NK-92 (cell line): ENCODE data around the gene GSG1L.

Experiments
- DNase-seq: peaks from one replicate; lab custom pipeline; 2025; ENCODE audit not compliant: unreplicated experiment; lab: John Stamatoyannopoulos, UW

Gene GSG1L

DNA sequence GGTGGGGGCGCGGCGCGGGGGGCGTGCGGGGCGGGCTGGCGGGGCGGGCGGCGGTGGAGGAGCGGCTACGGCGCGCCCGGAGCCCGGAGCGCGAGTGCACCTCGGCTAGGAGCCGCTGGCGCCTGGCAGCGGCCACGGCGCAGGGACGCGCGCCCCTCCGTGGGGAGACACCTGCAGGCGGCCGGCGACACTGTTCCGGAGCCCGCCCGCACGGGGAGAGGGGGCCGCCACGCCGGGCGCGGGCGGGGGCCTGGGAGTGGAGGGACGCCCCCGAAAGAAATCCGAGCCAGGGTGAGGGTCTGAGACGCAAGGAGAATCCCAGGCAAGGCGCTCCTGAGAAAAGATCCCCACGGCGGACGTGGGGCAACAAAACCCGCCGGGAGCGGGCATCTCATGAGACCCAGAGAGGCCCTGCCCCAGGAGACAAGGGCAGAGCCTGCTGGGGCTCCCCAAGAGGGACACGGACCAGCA is at the start of gene GSG1L:
TSS of gene GSG1L (minus strand) at position 124 of the 471 bp plus-strand sequence. CDS start 290 bp downstream, outside the sequence.
- DNase-seq, result no peak

DNA sequence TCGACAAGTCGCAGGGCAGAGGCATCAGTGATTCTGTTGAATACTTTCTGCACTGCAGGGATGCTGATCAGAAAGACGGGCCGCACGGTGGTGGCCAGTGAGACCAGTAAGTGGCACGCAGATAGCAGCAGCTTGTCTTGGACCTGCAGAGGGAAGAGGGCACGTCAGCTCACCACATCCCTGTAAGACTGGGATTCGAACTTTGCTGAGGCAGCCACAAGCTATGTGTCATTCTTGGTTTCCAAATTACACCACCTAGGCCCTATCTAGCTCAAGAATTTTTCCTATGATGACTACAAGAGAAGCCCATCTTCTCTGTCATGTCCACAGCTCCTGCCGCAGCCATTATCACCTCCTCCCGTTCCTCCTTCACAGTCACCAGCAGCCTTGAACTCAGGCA is 49.4 kb upstream of the GSG1L start:
- no peak for DNase-seq

DNA sequence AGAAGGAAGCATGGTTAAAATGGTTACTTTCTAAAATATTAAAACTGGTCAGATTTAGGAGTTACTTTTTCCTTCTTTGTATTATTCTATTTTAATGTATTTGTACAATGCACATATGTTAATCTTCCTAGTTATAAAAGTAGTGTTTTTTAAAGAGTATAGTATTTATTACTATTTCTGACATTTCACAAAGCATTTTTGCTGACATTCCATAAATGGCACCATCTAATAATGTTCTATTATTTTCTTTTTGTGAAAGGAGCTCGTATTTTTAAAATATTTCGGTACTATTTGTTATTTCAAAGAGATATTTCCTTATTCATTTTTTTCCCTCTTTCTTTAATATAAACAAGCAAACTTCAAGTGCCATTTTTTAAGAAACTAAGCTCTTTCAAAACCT is 47.5 kb upstream of the GSG1L start:
- no peak for DNase-seq

DNA sequence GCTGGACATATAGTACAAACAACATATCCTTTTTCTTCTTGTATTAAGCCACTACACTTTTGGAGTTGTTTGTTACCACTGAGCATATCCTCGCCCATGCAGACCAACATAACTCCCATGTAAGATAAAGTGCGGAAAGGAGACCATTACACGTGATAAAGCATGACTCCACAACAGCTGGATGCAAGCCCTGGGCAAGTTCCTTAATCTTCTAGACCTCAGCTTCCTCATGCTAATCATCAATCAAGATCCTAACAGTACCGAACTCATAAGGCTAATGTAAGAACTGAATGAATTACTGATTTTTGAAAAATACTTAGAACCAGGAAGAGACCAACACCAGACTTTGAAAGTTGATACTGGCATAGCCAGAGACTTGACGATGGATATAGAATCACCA is 47.0 kb upstream of the GSG1L start:
- no peak for DNase-seq

DNA sequence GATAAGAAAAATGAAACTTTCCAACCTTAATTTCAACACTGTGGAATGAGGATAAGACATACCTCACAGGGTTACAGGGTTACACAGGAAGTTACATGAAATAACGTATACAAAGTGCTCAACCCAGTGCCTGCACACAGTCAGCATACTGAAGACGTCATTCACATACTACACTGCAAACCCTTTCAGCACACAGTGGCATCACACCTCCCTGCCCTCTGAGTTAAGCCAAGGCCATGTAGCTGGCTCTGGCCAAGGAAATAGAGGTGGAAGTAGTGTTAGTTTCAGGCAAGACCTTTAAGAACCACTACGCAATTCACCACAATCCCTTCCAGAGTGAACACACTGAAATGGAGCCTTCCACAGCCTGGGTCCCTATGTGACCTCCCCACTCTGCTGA is 46.6 kb upstream of the GSG1L start:
- DNase-seq, result no peak

DNA sequence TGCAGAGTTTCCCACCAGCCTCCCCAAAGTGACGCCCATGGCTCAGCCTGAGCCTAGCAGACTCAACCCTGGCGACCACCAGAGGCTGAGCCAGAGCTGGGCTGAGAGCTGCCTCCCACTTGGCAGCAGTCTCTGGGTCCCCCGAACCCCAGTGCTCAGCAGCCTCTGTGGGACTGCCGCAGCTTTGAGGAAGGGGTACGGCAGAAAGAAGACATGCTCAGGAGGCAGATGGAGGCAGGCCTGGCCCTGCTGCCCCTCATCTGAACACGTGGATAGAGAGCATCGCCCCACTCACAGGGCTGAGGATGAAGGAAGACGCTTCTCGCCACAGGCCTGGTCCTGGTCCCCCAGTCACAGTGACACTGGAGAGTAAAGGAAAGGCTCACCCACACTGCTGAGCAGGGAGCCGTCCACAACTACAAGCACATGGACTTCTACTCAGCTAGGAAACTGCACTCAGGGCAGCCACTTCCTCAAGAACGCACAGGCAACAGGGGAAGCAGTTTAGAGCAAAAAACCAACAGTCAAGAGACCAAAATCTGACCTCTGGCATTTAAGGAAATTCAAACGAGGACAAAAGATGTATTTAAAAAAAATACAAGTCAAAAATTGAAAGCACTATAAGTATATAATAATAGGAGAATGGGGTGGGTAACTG is 45.2 kb upstream of the GSG1L start:
- no peak for DNase-seq

DNA sequence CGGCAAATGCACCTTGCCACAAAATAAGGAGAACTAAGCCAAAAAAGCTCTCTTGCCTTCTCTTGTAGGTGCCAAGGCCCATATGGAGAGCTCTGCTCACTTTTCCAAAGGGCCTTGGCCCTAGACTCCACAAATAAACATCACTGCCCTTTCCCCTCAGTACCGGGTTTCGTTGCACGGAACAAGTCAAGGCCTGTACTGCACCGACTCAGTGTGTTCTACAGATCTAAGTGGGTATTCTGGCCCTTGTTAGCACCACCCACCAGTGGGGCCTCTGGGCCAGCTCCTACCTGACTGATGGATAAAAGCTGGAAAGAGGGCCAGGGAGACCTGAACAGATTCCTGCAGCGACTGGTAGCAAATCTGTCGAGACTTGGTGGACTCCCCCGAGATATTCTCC is 43.7 kb upstream of the GSG1L start:
- DNase-seq, result no peak

DNA sequence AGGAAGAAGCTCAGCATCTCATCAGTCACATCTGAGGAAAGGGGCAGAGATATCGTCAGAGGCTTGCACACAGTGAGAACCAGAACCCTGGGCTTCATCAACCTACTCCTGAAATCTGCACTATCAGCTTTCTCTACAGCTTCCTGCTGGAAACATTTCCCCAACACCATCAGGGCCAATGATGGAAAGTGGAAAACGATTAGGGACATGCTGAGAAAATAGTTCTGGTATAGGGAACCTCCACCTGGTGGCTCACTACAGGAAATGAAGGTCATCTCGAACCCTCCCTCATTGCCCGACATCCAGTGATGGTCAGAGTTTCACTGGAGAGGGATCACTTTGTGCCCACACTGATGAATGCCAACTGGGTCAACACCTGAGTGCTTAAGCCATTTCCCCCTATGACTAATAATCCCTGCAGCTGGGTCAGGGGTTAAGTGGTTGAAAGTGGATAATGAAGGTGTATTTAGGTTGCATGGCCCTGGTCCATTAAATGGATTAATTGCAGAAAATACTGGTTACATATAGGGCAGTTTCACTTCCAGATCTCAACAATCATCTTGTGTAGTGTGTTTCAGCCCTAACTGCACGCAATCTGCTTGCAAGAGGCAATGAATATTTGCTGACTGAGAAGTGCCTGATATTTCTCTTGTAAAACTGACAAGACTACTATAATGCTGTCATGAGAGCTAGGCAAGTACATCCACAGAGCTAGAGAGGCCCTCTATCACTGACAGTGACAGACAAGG is 43.1 kb upstream of the GSG1L start:
- DNase-seq, result no peak

DNA sequence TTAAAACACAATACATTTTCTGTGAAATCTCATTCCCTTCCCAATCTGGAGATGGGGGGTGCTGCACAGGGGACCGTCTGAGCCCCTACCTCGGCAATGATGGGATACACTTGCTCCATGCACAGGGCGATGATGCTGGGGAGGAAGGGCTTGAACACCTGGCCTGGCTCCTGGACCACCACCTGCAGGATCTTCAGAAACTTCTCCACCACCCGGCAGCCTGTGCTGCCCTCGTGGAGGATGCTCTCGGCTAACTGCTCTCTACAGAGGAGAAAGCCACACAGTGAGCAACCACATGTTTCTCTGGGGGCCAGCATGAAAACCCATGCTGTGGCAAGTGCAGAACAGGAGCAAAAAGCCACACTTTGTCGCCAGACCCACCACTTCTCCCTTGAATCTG is 42.4 kb upstream of the GSG1L start:
- DNase-seq, result no peak

DNA sequence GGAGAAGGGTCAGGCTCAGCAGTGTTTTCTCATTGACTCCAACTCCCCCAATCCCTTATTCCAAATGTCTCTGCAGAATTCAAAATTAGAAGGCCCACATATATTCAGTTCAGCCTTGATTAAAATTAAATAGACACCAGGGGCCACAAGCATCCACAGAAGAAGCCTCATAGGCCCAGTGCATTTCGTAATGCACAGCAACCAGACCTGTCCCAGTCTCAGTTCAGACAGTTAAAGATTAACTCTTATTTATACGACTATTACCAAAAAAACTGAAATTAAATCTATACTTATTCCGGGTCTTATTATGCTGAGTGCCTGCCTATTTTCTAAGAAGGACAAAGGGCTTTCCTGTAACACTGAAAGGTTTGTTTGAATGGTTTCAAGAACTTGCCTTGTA is 41.8 kb upstream of the GSG1L start:
- no peak for DNase-seq

DNA sequence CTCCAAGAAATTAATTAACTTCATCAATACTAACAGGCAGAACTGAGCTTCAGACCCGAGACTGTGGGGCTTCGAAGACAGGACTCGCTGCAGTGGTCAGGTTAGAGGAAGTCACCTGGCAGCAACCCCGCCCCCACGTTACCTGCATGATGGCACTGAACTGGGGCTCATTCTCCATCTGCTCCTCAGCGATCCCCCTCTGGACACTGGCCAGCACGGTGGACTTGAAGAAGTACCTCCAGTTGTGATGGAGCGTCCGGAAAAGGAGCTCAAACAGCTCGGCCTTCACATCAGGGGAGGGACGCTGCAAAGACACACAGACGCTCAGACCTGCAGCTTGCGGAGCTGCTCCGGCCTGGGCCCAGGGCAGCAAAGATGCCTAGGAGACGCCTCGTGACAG is 40.9 kb upstream of the GSG1L start:
- DNase-seq, result no peak

DNA sequence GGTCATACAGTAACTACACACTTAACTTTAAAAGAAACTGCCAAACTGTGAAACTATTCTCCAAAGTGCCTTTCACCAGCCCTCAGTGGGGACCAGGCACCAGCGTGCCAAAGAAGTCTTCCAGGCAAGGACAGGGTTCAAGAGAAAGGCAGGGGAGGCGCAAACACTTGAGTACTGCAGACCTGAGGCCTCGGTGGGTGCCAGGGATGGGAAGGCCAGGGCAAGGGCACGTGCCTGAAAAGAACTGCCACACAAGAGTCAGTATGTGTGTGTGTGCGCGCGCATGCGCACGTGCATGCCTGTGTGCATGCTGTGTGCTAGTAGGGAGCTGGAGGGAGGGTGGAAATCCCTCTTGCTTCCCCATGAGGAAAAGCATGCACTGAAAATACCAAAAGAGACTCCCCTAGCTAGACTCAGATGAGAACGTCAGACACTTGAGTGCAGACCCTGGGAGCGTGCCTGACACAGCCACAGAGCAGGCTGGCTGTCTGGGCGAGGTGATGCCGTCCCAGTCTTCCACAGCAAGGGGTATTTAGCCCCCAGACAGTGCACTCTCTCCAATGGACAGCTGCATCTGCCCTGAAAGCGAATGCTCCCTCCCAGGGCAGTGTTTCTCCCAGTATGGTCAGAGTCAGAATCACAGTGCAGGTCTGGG is 40.1 kb upstream of the GSG1L start:
- no peak for DNase-seq

DNA sequence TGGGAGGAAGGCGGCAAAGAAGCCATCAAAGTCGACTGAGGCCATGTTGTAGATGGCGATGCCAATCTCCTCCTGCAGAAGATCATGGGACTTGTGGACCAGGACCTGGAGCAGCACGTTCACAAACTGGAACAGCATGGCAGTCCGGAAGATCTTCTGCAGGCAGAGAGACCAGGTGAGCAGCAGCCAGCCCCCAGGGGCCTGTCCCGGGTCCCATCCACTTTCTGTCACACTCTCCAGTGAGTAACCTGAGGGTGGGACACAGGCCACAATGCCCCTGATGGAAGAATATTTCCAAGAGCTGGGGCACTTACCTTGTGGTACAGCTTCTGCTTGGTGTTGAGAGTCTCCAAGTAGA is 38.0 kb upstream of the GSG1L start:
- no peak for DNase-seq

DNA sequence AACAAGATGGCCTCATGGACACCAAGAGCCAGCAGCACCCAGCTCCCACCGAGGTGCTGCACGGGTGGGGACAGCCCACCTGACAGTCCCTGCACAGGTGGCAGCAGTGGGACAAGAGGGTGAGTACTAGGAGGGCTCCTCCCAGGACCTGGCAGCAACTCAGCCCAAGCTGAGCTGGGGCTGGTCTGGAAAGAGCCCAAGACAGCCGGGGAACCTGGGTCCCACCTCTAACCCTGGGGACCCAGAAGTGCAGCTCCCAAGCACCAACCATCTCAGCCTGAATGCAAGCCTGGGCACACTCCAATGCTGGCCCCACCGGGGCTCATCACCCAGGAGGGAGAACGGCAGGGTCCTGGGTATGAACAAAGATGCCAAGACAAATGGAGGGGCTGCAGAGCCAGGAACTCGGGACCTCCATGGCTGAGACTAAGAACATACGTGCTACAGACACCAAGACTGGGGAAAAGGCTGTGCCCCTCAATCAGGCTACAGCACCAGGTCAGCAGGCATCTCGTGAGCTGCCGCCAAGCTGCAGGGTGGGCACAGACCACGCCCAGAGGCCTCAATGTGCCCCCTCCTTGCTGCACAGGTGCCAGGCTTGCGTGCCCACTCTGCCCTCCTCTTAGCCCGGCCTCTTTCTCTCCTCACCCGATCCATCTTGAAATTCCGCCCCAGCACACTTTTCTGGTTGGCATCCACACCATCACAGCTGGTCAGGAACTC is 37.5 kb upstream of the GSG1L start:
- DNase-seq, result no peak

DNA sequence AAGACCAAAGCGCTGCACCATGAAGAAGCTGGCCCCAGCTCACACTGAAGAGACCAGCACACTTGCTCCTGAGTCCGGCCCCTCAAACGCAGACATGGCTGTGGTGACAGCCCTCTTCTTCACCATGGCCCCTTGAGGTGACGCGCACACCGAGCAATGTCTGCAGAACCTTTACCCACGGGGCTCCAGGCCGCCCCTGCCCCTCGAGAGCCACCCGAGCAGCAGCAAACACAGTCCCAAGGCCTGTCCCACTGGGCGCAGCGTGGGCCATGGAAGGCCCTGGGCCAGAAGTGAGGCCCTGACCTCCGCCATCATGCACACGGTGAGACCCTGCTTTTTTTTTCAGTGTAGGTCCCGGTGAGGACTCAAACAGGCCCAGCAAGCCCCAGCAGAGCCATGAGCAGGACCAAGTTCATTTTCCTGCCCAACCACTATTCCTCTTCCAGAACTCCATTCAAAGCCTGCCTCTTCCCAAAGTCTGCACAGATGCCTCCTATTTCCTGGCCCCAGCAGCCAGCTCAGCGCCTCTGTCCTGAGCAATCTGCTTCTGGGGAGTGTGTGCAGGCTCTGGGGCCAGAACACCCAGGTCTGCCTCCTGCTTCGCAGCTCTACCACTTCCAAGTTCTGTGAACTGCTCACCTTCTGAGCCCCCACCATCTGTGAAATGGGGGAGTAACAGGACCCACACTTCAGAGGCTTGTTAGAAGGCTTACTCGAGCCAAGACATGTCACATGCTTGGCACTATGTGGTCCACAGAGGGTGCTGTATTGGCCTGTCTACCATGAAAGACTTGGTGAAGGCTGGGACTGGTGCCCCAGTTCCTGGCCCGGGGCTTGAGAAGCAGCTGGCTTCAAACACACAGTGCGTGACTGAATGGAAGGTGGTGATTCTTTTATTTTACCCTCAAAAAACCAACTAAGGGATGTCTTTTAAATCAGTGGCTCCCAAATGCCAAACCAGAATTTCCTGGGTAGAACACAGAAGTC is 35.7 kb upstream of the GSG1L start:
- DNase-seq, result no peak

DNA sequence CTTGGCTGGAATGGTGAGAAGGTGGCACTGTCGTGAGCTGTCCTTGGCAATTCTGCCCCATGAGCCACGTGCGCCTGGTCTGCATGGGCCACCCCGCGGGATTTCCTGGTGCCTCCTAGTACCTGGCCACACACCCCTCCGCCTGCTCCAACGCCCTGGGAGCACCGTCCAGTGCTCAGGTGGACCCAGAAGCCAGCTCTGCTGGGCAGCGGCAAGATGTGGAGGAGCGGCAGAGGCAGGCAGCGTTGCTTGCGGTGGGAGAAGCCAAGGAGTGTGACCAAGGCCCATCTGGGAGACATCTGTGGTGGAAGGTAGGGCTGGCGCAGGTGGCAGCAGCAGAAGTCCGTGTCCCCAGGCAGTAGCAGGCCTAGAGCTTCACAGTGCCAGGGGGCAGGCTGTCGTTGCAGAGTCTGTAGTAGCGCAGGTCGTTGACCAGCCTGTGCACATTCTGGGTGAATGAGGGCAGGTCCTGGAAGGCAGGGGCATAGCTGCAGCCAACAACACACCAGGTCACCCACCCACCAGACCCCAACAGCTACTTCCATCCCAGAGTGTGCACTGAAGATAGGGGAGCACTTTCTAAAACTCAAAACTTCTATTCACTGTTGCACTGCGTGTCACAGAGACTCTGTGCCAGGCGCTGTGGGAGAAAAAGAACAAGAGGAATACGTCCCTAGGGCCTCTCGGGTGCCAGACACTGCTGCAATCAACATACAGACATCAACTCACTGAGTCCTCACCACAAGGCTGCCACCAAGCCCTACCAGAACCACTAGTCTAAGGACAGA is 34.9 kb upstream of the GSG1L start:
- DNase-seq, result no peak

DNA sequence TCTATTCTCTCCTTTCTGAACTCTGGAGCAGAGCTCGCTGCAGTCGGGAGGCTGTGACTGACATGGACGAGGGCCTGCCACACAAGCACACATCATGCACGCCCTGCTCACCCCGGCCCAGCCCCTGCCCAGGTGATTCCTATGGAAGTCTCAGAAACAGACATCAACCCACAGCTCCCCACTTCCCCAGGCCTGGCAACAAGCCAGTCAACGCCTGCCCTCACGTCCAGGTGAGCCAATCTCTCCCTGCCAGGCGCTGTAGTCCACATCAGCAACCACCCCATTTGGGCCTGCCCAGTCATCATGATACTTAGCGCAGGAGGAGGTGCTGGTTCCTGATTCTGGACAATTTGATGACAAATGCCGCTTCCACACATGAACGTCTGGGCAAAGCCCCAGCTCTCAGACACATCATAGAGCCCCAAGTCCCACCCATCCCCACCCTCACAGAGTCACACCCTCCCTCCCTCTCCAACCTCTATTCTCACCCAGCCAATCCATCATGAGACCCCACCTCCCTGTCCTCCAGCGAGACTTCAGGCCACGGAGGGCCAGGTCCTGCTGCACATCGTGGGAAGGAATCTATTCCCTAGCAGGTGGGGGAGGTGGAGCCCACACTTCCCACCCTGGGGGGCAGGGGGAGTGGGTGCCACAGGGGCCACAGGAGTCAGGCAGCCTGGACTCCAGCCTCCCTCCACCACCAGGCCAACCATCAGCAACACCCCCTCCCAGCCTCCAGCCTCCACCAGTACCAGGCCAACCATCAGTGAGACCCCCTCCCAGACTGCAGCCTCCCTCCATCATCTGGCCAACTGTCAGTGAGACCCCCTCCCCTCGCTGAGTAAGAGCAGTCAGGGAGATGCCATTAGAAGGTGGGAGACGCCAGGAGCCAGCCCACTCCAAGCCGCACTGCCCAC is 33.7 kb upstream of the GSG1L start:
- no peak for DNase-seq

DNA sequence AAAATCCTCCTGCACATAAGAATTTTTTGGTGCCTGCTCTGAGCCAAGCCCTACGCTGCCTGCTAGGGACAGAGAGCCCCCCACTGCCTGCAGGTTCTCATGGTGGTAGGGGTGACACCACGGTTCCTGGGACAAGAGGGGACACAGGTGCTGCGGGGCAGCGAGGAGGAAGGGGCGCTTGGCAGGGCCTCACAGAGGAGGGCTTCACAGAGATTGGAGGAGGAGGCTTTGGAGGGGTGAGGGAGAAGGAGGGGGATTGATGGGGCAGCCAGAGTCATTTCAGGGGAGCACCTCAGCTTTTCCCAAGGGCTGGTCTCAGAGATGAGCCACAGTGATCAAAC is 29.8 kb upstream of the GSG1L start:
- no peak for DNase-seq
